ENCODE data around the gene PRKAR1B. TPM values are rescaled to one million over a fixed set of nuclear protein-coding genes. Genes with fewer than 3 reads are reported as not detected.

The PRKAR1B gene
- total RNA-seq, 1 donor from 2014 or later, result 21.7 TPM

GRCh38 chr7:571718-572415, 155.2 kb downstream of the PRKAR1B start:
- H3K4me3 Mint-ChIP-seq (ENCODE audit: unreplicated experiment), result no peak overlapping the region
- DNase-seq (ENCODE audit: low spot score), result no peak
- H3K4me1 Mint-ChIP-seq (ENCODE audit: unreplicated experiment), result no peaks in the 10 kb centered on the region
- H3K36me3 Mint-ChIP-seq (ENCODE audit: low read depth, unreplicated experiment), result peaks cover 12% of the 10 kb centered on the region
- peaks cover 10% of the 10 kb centered on the region for H3K27me3 Mint-ChIP-seq (ENCODE audit: unreplicated experiment)
- H3K9me3 Mint-ChIP-seq (ENCODE audit: unreplicated experiment), result no peaks in the 10 kb centered on the region
- H3K27ac Mint-ChIP-seq (ENCODE audit: unreplicated experiment), result no peak overlapping the region
- no peak for TF ChIP-seq CTCF (IDR thresholded peaks at IDR 0.05; ENCODE audit: unreplicated experiment)

- Mint-ChIP-seq H3K4me1 (ENCODE audit: unreplicated experiment) (no peaks in the 10 kb centered on the region), H3K27me3 (ENCODE audit: unreplicated experiment) (peaks cover 8% of the 10 kb centered on the region), H3K27ac (ENCODE audit: unreplicated experiment) (no peak overlapping the region)
These were observed 155.9 kb downstream of the PRKAR1B start for GRCh38 chr7:571096-571717.

GRCh38 chr7:570801-571070, 156.3 kb downstream of the PRKAR1B start:
- no peaks in the 10 kb centered on the region for H3K9me3 Mint-ChIP-seq (ENCODE audit: unreplicated experiment)
- no peak for DNase-seq (ENCODE audit: low spot score)
- H3K4me3 Mint-ChIP-seq (ENCODE audit: unreplicated experiment), result no peak overlapping the region
- no peak for TF ChIP-seq CTCF (IDR thresholded peaks at IDR 0.05; ENCODE audit: unreplicated experiment)
- H3K36me3 Mint-ChIP-seq (ENCODE audit: low read depth, unreplicated experiment), result peaks cover 8% of the 10 kb centered on the region
- no peak overlapping the region for H3K27ac Mint-ChIP-seq (ENCODE audit: unreplicated experiment)
- H3K27me3 Mint-ChIP-seq (ENCODE audit: unreplicated experiment), result peaks cover 6% of the 10 kb centered on the region
- H3K4me1 Mint-ChIP-seq (ENCODE audit: unreplicated experiment), result no peaks in the 10 kb centered on the region

More at GRCh38 chr7:571096-571717, 155.9 kb downstream of the PRKAR1B start:
- Mint-ChIP-seq H3K4me3 (ENCODE audit: unreplicated experiment) (no peak overlapping the region), H3K9me3 (ENCODE audit: unreplicated experiment) (no peaks in the 10 kb centered on the region), H3K36me3 (ENCODE audit: low read depth, unreplicated experiment) (peaks cover 8% of the 10 kb centered on the region)
- no peak for DNase-seq (ENCODE audit: low spot score)
- no peak for TF ChIP-seq CTCF (IDR thresholded peaks at IDR 0.05; ENCODE audit: unreplicated experiment)

GRCh38 chr7:569996-570800, 156.9 kb downstream of the PRKAR1B start:
- Mint-ChIP-seq H3K27ac (ENCODE audit: unreplicated experiment) (no peak overlapping the region), H3K27me3 (ENCODE audit: unreplicated experiment) (peaks cover 6% of the 10 kb centered on the region), H3K9me3 (ENCODE audit: unreplicated experiment) (no peaks in the 10 kb centered on the region), H3K4me3 (ENCODE audit: unreplicated experiment) (no peak overlapping the region), H3K4me1 (ENCODE audit: unreplicated experiment) (no peaks in the 10 kb centered on the region), H3K36me3 (ENCODE audit: low read depth, unreplicated experiment) (peaks cover 8% of the 10 kb centered on the region)
- no peak for TF ChIP-seq CTCF (IDR thresholded peaks at IDR 0.05; ENCODE audit: unreplicated experiment)
- no peak for DNase-seq (ENCODE audit: low spot score)

Measured in endothelial cell (in vitro differentiated cells).